Body of pancreas (tissue), 4 donors: ENCODE data around the gene ACOX1. TPM values are rescaled to one million over a fixed set of nuclear protein-coding genes. Genes with fewer than 3 reads are reported as not detected.

ENCODE experiments used
- ATAC-seq: fragments of 150-250 bp; one replicate; pipeline ENCODE4 v1.9.1; 2016
- DNase-seq, 4 donors: peaks; one replicate each; pipeline ENCODE4 v3.0.0-alpha.2; 2019
- H3K27ac ChIP-seq, 4 donors: fragments of 200-600 bp; sonication (generic); 1 replicate in 3 of 4; 2 replicates in 1 of 4; pipeline versions ENCODE4 v1.5.1 to v1.6.1; 2016 to 2019; ENCODE audit warnings: mild to moderate bottlenecking in 1 of 4, mixed read lengths in 1 of 4, moderate library complexity in 1 of 4
- H3K27me3 ChIP-seq, 2 donors: fragments of 200-600 bp; sonication (generic); one replicate each; pipeline ENCODE4 v1.6.0; 2016; ENCODE audit warnings: mild to moderate bottlenecking in 1 of 2
- H3K36me3 ChIP-seq, 2 donors: fragments of 200-600 bp; sonication (generic); replicated peaks in 1 of 2; 2 replicates each; pipeline ENCODE4 v1.5.1; 2016; ENCODE audit warnings: low read depth in 2 of 2; ENCODE audit not compliant: insufficient read depth in 1 of 2
- H3K4me1 ChIP-seq: fragments of 200-600 bp; sonication (generic); one replicate; pipeline ENCODE4 v1.6.0; 2016
- H3K4me3 ChIP-seq, 2 donors: fragments of 200-600 bp; sonication (generic); 1 replicate in 1 of 2; 2 replicates in 1 of 2; pipeline ENCODE4 v1.5.1; 2016 to 2019
- H3K9me3 ChIP-seq, 3 donors: fragments of 200-600 bp; sonication (generic); 1 replicate in 2 of 3; 2 replicates in 1 of 3; pipeline ENCODE4 v1.5.1; 2016
- POLR2A ChIP-seq, 3 donors: fragments of 450-650 bp; IDR thresholded peaks; one replicate each; pipeline ENCODE4 v1.6.1; 2016; ENCODE audit warnings: antibody characterized with exemption in 3 of 3, mild to moderate bottlenecking in 2 of 3
- WGBS, 2 donors: methylation state at CpG; one replicate each; pipeline ENCODE4 v1.1.5; 2017; 5-methylcytosine and 5-hydroxymethylcytosine counted together
- intact Hi-C: fragments of 100-400 bp; cut with DNase I; formaldehyde crosslinking; loops from one replicate; pipeline ENCODE4 v1.15.1; 2023
- total RNA-seq, 2 donors: library from RNA; depleted of rRNA; stranded (reverse); fragments of >200 nt; gene quantifications; one replicate each; pipeline ENCODE4 v1.1.0, GENCODE V29; 2016
- TF ChIP-seq, protein P1 (sequence below), 7 experiments: fragments of 450-650 bp in 4 of 7; fragments of 200-600 bp in 3 of 7; sonication (generic) in 3 of 7; IDR thresholded peaks; one replicate each; pipeline ENCODE4 v1.5.1; 2016 to 2019; ENCODE audit warnings: antibody characterized with exemption in 7 of 7

Gene ACOX1
- total RNA-seq, 2 donors from 2014 or later: 69.0 to 77.1 TPM

DNA sequence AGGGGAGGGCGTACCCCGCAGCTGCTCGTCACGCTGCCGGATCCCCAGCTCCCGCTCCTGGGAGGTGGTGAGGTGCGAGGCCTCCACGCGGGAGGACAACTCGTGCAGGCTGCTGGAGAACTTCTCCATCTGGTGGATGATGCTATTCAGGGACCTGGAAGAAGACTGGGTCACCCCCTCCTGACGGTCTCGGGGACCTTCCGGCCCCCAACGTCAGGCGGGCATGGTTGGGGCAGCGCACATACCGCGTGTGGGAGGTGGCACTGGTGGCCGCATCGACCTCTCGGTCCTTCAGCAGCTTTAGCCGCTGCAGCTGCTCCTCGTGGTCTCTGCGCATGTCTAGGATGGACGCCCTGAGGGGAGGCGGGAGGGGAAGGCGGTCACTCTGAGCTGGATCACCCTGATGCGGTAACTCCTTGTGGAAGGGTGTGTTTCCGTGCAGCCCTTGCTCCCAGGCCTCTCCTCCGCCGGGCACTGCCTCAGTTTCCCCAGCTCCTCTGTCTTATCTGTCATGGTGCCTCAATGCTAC, 61.0 kb downstream of the ACOX1 start:
- ATAC-seq (no peak), DNase-seq (no peak)
- intact Hi-C loops: loop anchor here (10.0 kb wide), 1 partner anchor 377 kb away; no protein-coding TSS in a partner anchor
- Histone ChIP-seq H3K4me1 (no peaks in the 10 kb centered on the region), H3K4me3 (no peak overlapping the region), H3K27ac (no peak overlapping the region), H3K27me3 (no peaks in the 10 kb centered on the region), H3K9me3 (no peaks in the 10 kb centered on the region), H3K36me3 (no peaks in the 10 kb centered on the region)
- TF ChIP-seq, protein P1, sequence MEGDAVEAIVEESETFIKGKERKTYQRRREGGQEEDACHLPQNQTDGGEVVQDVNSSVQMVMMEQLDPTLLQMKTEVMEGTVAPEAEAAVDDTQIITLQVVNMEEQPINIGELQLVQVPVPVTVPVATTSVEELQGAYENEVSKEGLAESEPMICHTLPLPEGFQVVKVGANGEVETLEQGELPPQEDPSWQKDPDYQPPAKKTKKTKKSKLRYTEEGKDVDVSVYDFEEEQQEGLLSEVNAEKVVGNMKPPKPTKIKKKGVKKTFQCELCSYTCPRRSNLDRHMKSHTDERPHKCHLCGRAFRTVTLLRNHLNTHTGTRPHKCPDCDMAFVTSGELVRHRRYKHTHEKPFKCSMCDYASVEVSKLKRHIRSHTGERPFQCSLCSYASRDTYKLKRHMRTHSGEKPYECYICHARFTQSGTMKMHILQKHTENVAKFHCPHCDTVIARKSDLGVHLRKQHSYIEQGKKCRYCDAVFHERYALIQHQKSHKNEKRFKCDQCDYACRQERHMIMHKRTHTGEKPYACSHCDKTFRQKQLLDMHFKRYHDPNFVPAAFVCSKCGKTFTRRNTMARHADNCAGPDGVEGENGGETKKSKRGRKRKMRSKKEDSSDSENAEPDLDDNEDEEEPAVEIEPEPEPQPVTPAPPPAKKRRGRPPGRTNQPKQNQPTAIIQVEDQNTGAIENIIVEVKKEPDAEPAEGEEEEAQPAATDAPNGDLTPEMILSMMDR (IDR thresholded peaks at IDR 0.05): no peak
- no peak for TF ChIP-seq POLR2A (IDR thresholded peaks at IDR 0.05)
- 93 to 98% methylated on average over 13 to 29 of the region's 31 CpGs for WGBS, 2 donors

DNA sequence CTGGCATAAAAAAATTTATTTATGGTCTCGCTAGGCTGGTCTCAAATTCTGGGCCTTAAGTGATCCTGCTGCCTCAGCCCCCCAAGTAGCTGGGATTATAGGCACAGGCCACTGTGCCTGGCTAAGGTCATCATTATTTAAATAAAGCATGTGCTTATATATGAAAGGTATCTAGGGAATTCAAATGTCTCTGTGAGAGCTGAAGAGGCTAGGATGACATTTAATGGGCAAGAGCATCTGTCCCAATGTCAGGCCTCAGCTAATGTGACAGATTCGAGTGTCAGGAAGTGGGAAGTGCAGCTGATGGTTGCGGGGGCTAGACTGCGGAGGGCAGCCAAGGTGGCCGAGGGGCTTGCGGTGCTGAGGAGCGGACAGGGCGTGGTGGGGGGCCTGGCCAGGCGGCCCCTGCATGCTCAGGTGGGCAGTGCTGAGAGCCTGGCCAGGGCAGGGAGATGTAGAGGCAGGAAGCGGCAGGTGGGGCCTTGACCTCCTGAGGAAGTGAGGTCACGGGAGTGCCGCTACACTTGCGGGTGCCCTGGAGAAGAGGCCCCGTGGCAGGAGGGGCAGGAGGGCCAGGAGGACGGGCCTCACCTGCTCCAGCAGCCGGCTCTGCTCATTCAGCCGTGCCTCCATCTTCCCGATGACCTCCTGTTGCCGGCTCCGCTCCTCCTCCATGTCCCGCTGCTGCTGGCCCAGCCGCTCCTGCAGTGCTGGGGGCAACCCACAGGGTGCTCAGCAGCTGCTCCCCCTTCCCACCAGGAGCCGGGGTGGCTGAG, 61.6 kb downstream of the ACOX1 start:
- intact Hi-C loops: loop anchor here (10.0 kb wide), 1 partner anchor 377 kb away; no protein-coding TSS in a partner anchor
- WGBS, 2 donors: 79 to 92% methylated on average over 18 to 23 of the region's 23 CpGs

DNA sequence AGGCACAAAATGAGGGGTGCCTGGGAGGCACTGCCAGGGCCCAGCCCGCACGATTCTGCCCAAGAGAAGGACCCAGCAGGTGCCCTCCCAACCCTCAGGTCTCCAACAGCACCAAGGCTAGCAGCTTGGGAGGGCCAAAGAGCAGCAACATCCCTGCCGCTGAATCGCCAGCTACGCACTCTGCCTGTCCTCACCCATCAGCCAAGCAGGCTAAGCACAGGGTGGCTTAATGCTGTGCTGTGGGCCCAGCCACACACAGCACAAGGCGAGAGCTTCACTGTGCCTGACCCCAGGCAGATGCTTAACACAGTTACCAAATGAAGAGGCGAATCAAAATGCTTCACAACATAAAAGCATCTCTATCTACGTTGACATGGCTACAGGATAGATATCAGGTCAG, 63.7 kb downstream of the ACOX1 start:
- intact Hi-C loops: loop anchor here (10.0 kb wide), 1 partner anchor 380 kb away; no protein-coding TSS in a partner anchor
- TF ChIP-seq POLR2A (IDR thresholded peaks at IDR 0.05): no peak
- TF ChIP-seq, protein P1 (IDR thresholded peaks at IDR 0.05): no peak
- no peak for ATAC-seq

More for the DNA sequence above, 61.6 kb downstream of the ACOX1 start:
- no peaks in the 10 kb centered on the region for H3K9me3 ChIP-seq
- TF ChIP-seq, protein P1 (IDR thresholded peaks at IDR 0.05): no peak
- no peak for TF ChIP-seq POLR2A (IDR thresholded peaks at IDR 0.05)
- ATAC-seq: no peak
- DNase-seq: no peak
- no peaks in the 10 kb centered on the region for H3K36me3 ChIP-seq
- H3K27ac ChIP-seq: no peak overlapping the region
- H3K4me1 ChIP-seq: no peaks in the 10 kb centered on the region
- no peak overlapping the region for H3K4me3 ChIP-seq
- H3K27me3 ChIP-seq: no peaks in the 10 kb centered on the region

DNA sequence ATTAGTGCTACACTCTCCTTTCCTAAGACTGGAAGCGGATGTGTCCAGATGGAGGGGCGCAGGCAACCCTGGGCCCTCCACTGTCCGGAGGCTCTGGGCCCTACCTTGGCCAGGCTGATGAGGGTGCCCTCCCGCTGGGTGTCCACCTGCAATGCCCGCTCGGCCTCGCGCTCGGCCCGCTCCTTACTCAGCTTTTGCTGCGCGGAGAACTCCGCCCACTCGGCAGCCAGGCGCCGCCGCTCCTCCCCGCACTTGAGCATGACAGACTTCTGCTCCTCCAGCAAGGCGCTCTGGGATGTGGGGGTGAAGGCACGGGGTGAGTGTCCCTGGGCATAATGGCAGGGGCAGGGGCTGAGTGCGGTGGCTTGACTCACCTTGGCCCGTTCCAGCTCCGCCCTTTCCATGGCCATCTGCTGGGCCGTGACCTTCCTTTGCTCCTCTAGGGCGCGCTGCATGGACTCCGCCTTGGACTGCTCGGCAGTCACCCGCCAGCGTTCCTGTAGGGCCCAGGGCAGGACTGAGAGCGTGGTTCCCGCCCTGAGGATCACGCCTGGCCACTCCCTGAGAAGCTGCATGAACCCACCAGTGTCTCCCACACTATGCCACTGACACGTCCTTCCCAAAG, 64.2 kb downstream of the ACOX1 start:
- no peaks in the 10 kb centered on the region for H3K9me3 ChIP-seq
- H3K27me3 ChIP-seq: no peaks in the 10 kb centered on the region
- intact Hi-C loops: loop anchor here (10.0 kb wide), 1 partner anchor 380 kb away; no protein-coding TSS in a partner anchor
- H3K4me1 ChIP-seq: no peaks in the 10 kb centered on the region
- DNase-seq (no peak), ATAC-seq (no peak)
- WGBS, 2 donors: 94 to 96% methylated on average over 11 to 32 of the region's 34 CpGs
- H3K27ac ChIP-seq: no peak overlapping the region
- H3K36me3 ChIP-seq: no peaks in the 10 kb centered on the region
- no peak overlapping the region for H3K4me3 ChIP-seq
- TF ChIP-seq POLR2A (IDR thresholded peaks at IDR 0.05): no peak
- TF ChIP-seq, protein P1 (IDR thresholded peaks at IDR 0.05): no peak

More for the DNA sequence above, 63.7 kb downstream of the ACOX1 start:
- 85 to 94% methylated on average over 3 to 8 of the region's 8 CpGs for WGBS, 2 donors
- Histone ChIP-seq H3K4me3 (no peak overlapping the region), H3K4me1 (no peaks in the 10 kb centered on the region), H3K36me3 (no peaks in the 10 kb centered on the region), H3K9me3 (no peaks in the 10 kb centered on the region), H3K27me3 (no peaks in the 10 kb centered on the region), H3K27ac (no peak overlapping the region)
- DNase-seq: no peak
